Left colon (tissue), 2 donors: ENCODE measurements around the gene TYK2. TPM values are rescaled to one million over a fixed set of nuclear protein-coding genes. Genes with fewer than 3 reads are reported as not detected.
A peak's percentile ranks its signal among the peaks of the same experiment; 100 is the strongest.

Experiments used
- ATAC-seq: fragments of 200-7000 bp; cut with Tn5 transposase; one replicate; pipeline ENCODE4 v1.9.1; 2020; ENCODE audit warnings: mild to moderate bottlenecking, moderate library complexity
- DNase-seq, 2 donors: peaks; one replicate each; pipeline ENCODE4 v3.0.0-alpha.2; 2020
- intact Hi-C, 2 donors: fragments of 100-400 bp; cut with DNase I in 1 of 2; cut with micrococcal nuclease in 1 of 2; formaldehyde crosslinking; loops; one replicate each; pipeline versions ENCODE4 v1.11.2 to v1.14.0; 2022; cut with DNase I, micrococcal nuclease
- long read RNA-seq: library from polyadenylated mRNA; unstranded; transcript quantifications from one replicate; pipeline ENCODE4 v2.0.0, GENCODE V29; 2021
- total RNA-seq, 2 donors: library from RNA; stranded (reverse); fragmentation: NEBNext Ultra II Directional; extraction: Animal tissue kit (Norgen Biotek cat#: 25700); gene quantifications; one replicate each; pipeline ENCODE4 v1.2.1, GENCODE V29; 2021
- donor health status: DM: no; HTN: no; CAD: no.
- donor health status: DM: yes; HTN: yes; CAD: no.

The TYK2 gene
- 100 to 1,000 TPM in 1 of 2 donors, 10 to 100 TPM in 1; 91.1 to 104 TPM for total RNA-seq
- long read RNA-seq, full-length matches to known transcripts: 3 of 80 reads
- long read RNA-seq, partial matches to known transcripts: 50 of 80 reads
- long read RNA-seq, other reads (novel, unspliced or antisense): 27 of 80 reads

DNA sequence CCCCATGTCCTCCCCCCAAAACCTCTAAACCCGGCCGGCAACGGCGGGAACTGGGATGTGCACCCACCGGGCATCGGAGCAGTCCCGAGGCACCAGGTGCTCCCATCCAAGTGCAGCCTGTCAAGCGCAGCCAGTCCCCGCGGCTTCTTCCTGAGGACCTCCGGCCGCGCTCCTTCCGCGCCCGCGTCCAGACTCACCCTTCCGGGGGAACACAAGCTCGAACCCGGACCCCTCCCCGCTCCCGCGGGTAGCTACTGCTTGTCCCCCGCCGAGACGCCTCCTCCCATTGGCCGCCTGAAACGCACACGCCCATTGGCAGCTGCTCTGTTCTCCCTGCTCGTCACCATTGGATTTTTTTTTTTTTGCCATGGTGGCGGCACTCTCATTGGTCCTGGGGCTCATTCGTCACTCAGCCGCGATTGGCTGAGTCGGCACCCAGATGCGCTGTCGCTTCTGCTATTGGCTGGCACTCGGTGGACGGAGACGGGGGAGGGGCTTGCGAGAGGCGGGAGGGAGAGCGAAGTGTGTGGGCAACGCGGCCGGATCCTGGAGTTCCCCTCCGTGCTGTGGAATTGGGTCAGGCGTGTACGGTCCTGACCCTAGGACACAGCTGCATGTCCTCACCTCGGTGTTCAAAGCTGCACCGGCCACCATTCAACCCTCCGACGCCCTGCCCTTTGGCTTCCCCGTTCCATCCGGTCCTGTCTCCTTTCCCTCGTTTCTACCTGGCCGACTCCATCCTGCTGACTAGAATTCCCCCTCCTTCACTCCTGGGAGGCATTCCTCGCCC, at the start of gene TYK2:
TSS of gene TYK2 (minus strand) at position 260 of the 790 bp plus-strand sequence. CDS start 2,166 bp downstream, outside the sequence.
- intact Hi-C loops: no loop called here
- DNase-seq (peak; percentile 98), ATAC-seq (peak; percentile 95)

DNA sequence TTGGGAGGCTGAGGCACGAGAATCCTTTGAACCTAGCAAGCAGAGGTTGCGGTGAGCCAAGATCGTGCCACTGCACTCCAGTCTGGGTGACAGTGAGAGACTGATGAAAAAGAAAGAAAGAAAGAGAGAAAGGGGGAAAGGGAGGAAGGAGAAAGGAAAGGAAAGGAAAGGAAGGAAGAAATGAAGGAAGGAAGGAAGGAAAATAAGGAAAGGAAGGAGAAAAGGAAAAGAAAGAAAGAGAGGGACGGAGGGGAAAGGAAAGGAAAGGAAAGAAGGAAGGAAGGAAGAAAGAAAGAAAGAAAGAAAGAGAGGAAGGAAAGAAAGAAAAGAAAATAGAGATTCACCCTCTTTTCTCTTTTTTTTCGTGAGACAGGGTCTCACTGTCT, 48.6 kb upstream of the TYK2 start:
- ATAC-seq: no peak
- intact Hi-C loops: no loop called here
- DNase-seq: no peak

DNA sequence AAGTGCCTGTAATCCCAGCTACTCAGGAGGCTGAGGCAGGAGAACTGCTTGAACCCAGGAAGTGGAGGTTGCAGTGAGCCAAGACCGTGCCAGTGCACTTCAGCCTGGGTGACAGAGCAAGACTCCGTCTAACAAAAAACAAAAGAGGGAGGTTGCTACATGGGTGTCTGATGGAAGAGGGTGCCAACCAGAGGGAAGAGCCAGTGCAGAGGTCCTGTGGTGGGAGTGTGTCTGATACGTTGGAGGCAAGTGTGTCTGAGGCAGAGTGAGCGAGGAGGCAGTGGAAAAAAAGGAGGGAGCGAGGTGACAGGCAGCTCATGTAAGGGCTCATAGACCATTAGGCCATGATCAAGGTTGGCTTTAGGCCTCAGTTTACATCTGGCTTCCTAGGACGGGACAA, 46.8 kb upstream of the TYK2 start:
- ATAC-seq: no peak
- DNase-seq: no peak
- intact Hi-C loops: no loop called here

DNA sequence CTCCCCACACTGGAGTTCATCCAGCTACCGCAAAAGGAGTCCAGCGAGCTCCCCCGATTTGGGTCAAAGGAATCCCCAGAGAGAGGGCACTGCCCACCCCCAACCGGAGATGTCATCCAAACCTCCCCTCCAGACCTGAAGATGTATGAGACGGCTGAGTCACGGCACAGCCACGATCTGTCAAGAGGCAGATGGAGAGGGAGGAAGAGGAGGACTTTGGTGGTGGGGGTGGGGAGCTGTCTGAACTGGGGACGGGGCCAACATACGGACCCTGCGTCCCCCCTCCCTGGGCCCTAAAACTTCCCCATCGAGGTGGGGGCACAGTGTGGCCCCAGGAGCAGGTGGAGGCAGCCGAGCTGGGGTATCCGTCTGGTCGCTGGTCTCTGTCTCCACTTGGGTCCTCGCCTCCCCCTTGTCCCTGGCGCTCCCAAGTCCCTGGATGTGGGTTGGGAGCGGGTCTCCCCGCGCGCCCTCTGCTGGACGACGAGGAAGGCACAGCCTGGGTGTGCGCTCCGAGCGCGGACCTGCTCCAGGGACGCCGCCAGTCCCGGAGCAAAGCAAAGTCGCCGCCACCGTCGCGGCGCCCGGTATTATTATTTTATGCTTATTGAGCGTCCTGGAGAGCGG, 43.8 kb upstream of the TYK2 start:
- peak; percentile 86 for ATAC-seq
- peak; percentile 68 to 87 for DNase-seq
- intact Hi-C loops: no loop called here

DNA sequence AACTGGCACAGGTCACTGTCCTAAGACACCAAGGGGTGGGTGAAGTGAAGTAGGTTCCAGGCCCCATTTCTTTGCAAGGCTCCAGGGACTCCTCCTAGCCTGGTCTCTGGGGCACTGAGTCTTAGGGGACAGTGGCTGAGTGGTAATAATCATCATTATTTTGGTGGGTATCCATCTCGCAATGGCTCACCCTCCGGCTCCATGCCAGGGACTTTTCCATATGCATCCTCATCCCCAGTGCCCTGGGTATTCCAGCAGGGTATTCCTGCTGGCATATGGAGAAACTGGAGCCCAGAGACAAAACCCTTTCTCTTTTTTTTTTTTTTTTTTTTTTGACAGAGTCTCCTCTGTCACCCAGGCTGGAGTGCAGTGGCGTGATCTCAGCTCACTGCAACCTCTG, 42.5 kb upstream of the TYK2 start:
- no peak for DNase-seq
- intact Hi-C loops: no loop called here
- no peak for ATAC-seq

DNA sequence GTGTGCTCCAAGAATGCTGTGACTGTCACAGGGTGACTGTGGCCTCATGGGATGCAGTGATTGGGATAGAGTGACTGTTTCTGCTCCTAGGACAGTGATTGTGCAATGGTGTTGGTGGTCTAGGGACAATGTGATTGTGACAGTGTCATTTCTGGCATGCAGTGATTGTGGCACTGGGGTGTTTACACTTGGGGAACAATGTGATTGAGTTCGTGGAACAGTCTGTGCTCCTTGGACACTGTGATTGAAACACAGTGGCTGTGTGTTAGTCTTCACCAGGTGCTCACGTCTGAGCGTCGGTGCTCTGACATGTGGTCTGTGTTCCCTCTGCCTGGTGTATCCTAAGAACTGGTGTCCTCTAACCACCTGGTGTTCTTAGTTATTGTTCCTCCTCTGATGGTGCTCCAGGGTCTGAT, 41.7 kb upstream of the TYK2 start:
- intact Hi-C loops: no loop called here
- ATAC-seq (no peak), DNase-seq (no peak)

DNA sequence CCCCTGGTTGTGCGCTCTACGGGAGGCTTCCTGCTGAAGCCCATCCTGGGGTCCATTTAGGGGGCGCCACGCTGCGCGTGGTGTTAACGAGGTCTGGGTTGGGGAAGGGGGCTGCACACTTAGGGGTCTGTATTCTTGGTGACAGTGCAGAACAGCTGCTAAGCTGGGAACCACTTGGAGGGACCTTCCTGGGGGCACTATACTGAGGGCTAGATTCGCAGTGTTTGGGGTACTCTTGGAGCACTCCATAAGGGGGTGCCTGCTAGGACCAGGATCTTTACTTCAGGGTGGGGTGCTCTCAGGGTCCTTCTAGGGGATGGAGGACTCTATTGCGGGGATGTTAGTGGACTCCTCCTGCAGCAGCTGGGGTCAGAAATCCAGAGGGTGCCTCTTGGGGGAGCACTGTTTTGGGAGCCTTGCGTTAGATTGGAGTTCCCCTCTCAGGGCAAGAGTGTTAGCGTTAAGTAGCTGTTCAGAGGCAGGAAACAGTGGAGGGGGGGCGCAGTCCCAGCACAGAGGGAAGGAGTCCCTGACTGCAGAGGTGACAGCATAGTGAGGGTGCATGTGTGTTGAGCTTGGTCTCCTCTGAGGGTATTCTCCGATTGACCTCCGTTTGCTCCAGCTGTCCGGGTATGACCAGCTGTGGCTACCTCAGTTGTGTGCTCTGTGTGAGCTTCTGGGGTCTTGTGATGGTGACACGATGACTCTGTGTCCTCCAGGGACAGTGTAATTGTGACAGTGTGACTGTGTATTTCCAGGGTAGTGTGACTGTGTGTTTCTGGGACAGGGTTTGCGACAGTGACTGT, 41.1 kb upstream of the TYK2 start:
- no peak for DNase-seq
- intact Hi-C loops: no loop called here
- no peak for ATAC-seq

DNA sequence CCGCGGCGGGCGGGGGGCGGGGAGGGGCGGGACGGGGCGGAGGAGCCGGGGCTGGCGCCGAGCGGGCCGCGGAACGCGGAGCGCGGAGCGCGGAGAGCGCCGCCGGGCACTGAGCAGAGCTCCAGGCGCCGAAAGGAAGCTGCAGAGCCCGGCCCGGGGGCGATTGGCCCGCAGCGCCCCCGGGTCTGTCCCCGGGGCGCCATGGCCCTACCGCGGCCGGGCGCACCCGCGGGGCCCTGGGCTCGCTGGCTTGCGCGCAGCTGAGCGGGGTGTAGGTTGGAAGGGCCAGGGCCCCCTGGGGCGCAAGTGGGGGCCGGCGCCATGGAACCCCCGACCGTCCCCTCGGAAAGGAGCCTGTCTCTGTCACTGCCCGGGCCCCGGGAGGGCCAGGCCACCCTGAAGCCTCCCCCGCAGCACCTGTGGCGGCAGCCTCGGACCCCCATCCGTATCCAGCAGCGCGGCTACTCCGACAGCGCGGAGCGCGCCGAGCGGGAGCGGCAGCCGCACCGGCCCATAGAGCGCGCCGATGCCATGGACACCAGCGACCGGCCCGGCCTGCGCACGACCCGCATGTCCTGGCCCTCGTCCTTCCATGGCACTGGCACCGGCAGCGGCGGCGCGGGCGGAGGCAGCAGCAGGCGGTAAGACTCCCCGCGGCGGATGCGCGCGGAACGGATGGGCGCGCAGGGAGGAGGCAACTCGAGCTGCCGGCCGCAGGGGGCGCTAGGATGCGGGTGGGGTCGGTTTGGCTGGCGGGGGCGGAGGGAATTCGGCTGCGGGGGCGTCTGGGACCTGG, 40.3 kb upstream of the TYK2 start, which contains the start of gene PDE4A:
TSS of gene PDE4A (plus strand) at position 95 of the 796 bp plus-strand sequence. CDS start at position 322, 227 bp downstream.
- DNase-seq: no peak
- ATAC-seq: no peak
- intact Hi-C loops: no loop called here

DNA sequence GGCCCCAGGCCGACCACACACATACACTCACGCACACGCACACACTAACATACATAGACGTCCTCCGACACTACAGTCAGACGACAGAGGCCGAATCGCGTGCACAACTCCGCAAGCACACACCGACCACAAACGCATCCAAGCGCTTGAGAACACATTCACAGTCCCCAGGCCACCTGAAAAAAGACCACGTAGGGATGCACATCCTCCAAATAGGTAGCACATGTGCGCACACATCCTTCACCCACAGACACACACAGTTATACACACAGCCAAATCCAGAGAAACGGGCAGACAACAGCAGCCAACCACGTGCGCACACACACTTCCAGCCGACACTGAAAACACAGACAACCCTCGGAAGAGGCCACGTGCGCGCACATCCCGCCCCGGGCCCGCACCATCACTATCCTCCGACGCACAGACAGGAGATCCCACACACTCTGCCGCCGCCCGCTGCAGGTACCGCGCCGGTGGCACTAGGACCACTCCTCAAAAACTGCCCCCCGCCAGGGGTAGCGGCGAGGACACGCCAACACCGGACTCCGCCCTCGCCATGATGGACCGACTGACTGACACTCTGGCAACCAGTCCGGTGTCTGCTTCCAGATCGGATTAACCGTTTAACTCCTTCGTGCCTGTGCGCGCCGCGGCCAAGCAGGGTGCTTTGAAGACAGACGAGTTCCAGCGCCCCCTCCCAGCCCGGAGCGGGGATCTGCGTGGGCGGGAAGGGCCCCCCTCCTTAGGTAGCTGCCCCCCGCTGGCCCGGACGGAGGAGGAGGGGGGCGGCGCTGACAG, 39.5 kb upstream of the TYK2 start:
- intact Hi-C loops: no loop called here
- no peak for DNase-seq
- ATAC-seq: no peak

DNA sequence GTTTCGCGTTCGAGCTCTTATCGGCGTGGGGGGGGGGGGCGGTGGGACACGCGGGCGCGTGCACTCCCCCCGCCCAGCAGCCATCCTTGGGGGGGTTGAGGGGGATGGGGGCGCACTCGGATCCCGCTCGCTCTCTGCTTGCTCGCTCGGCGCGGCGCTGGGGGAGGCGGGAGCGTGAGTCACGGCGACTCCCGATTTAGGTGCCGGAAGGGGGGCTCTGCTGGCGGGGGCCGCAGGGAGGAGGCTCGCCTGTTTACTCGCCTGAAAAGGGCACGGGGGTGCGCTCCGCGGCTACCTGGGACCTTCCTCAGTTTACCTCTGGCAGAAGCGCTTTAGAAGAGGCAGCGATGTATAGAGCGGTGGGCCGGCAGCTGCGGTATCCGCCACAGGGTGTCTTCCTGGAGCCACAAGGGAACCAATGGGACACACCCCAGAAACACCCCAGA, 38.9 kb upstream of the TYK2 start:
- DNase-seq (no peak), ATAC-seq (no peak)
- intact Hi-C loops: no loop called here

DNA sequence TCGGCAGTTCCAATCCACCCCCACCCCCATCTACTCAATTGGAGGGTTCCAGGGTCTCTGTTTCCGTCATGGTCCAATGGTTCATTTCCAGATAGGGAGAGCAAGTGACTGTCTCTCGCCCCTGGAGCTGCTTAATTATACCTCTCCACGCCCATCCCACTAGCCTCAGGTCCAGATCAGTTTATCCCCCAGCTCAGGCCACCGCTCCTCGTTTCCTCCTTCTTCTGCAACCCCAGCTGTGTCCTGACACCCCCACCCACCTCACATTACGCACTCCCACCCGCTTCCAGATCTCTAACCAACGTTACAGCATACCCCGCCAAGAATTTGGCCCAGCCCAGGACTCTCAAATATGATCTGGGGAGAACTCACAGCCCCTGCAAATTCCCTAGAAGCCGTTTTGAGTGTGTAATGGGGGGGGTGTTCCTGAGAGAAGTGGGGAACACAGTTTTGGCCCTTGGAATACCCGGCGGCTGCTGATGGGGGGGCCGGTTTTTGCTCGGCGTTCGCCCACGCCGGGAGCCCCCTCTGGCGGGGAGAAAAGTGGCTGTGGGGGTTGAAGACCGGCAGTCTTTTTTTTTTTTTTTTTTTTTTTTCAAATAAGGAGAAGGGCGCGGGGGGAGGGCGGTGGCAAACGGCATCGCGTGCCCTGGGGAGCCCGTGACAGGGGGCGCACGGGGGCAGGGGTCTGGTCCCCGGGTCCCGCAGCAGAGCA, 38.3 kb upstream of the TYK2 start:
- DNase-seq: no peak
- no peak for ATAC-seq
- intact Hi-C loops: no loop called here

DNA sequence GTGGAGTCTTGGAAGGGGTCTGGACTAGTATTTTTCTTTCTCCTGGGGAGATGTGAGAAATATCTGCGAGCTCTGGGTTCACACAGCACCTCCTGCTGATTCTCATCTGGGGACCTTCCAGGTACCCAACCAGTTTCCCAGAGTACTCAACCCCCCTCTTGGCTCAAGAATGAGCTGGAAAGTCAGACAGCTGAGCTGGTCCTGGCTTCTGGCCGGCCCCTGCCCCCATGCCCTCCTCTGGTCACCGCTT, 37.8 kb upstream of the TYK2 start:
- no peak for ATAC-seq
- intact Hi-C loops: no loop called here
- DNase-seq: no peak

DNA sequence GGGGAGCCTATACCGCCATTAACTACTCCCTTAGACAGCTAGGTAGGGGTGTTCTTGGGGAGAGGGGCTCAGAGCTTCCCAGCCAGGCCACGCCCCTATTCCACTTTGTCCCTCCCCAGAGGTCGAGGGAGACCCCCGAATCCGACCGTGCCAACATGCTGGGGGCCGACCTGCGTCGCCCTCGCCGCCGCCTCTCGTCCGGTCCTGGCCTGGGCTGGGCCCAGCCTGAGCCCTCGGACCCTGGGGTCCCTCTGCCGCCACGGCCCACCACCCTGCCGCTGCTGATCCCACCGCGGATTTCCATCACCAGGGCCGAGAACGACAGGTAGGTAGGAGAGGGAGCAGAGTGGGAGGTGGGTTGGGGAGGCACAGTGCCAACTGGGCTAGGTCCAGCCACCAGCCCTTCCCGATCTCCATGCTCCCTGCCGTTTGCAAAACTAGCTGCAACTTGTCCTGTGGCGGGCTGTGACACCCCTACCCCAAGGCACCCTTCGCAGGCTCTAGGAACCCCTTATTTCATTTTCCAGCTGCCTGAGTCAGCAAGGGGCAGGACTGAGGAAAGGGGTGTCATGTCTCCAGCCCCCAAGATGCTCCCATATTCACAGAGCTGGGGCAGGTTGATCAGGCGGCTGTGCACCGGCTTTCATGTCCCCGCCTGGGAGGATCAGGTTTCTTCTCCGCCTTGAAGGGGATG, 37.3 kb upstream of the TYK2 start:
- intact Hi-C loops: no loop called here
- DNase-seq: no peak
- ATAC-seq: no peak

DNA sequence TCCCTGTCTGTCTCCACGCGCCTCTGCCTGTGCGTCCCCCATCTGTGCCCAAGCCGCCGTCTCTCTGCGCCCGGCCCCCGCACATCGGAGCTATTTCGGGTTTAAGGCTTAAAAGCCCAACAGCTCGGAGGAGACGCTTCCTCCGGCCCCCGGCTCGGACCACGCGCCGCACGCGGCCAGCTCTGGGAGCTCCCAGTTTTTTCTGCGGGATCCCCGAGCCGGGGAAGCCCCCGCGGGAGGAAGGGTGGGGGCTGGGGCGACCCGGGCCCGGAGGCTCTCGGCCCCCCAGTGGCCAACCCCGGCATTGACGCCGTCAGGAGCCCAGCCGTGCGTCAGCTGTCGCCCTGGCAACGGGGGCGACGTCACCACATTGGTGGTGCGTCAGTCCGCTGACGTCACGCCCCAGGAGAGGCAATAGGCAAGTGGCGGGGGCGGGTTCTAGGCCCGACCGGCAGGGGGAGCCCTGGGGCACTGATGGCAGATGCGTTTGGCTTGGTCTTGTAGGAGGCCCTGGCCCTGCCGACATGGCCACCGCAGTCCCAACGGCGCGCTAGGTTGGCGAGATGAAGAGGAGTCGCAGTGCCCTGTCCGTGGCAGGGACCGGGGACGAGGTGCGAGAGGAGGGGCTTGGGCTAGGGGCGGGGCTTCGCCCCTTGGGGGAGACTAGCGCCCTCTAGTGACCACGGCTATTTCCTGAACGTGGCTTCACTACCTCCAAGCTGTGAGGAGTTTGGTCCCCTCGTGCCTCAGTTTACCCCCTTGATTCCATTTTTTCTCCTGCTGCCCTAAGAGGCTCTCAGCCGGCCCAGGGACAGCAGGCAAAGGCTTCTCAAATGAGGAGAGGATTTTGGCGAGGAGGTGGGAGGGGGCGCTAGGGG, 36.2 kb upstream of the TYK2 start:
- peak; percentile 80 for ATAC-seq
- intact Hi-C loops: no loop called here

DNA sequence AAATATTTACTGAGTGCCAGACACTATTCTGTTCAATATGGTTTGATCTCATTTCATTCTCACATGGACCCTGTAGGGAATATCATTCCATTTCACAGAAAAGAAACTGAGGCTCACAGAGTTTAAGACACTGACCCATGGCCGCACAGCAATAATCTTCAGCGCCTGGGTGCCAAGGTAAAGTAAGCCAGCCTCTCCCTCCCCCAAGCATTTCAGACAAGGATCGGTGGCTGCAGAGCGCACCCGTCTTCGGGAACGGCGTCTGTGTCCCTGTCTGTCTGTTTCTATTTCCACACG, 35.7 kb upstream of the TYK2 start:
- peak; percentile 24 for ATAC-seq
- intact Hi-C loops: no loop called here

More for the DNA sequence above, 36.2 kb upstream of the TYK2 start:
- DNase-seq: peak; percentile 77 to 89

DNA sequence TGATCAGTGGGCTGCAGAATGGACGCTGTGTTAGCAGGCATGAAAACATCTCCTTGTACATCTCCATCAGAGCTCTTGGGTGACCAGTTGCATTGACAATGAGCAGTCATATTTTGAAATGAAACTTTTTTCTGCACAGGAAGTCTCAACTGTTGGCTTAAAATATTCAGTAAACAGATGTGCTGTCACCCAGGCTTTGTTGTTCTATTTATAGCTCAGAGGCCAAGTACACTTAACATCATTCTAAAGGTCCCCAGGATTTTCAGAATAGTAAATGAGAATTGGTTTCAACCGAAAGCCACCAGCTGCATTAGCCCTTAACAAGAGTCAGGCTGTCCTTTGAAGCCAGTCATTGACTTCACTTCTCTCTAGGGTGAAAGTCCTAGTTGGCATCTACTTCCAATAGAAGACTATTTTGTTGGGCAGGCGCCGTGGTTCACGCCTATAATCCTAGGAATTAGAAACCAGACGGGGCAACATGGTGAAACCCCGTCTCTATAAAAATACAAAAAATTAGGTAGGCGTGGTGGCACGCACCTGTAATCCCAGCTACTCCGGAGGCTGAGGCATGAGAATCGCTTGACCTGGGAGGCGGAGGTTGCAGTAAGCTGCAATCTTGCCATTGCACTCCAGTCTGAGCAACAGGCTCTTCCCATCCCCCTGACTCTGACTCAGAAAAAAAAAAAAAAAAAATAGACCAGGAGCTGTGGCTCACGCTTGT, 32.0 kb upstream of the TYK2 start:
- ATAC-seq (no peak), DNase-seq (no peak)
- intact Hi-C loops: no loop called here

More for the DNA sequence above, 35.7 kb upstream of the TYK2 start:
- DNase-seq: no peak
